GM10266 (cell line): ENCODE data around the gene SLC39A1.
"Not testable (repeated sequence)": the region's sequence is repeated elsewhere in the genome, so short reads cannot be mapped to it uniquely, and the experiment has no call there.

Source experiments
- DNase-seq: peaks from one replicate; pipeline ENCODE4 v3.0.0; 2012; ENCODE audit errors: extremely low spot score
- CTCF ChIP-seq: IDR thresholded peaks from 2 replicates; pipeline ENCODE4 v1.5.1; 2012; ENCODE audit warnings: mild to moderate bottlenecking, low read depth; ENCODE audit not compliant: control insufficient read depth, insufficient read depth; ENCODE audit errors: missing control alignments

SLC39A1 gene

GRCh38 chr1:153916297-153916696 lies 47.0 kb downstream of the SLC39A1 start:
- TF ChIP-seq CTCF: no peak
- no peak for DNase-seq

GRCh38 chr1:153912349-153912748 lies 51.0 kb downstream of the SLC39A1 start:
- TF ChIP-seq CTCF: no peak
- DNase-seq: no peak

GRCh38 chr1:153910560-153910959 lies 52.8 kb downstream of the SLC39A1 start:
- DNase-seq: not testable (repeated sequence)
